Left ventricle myocardium inferior (tissue), 1 donor: Measurements from ENCODE around the gene ROR1. TPM values are rescaled to one million over a fixed set of nuclear protein-coding genes. Genes with fewer than 3 reads are reported as not detected.

ENCODE experiments used
- DNase-seq: peaks from one replicate; pipeline ENCODE4 v3.0.0-alpha.2; 2020
- H3K27ac ChIP-seq: fragments of 200-600 bp; replicated peaks from 2 replicates; pipeline ENCODE4 v1.8.0; 2021
- H3K27me3 ChIP-seq: fragments of 200-600 bp; 2 replicates; pipeline ENCODE4 v1.8.0; 2021; ENCODE audit warnings: low read depth
- H3K36me3 ChIP-seq: fragments of 200-600 bp; 2 replicates; pipeline ENCODE4 v1.8.0; 2021
- H3K4me1 ChIP-seq: fragments of 200-600 bp; 2 replicates; pipeline ENCODE4 v1.8.0; 2021
- H3K4me3 ChIP-seq: fragments of 200-600 bp; 2 replicates; pipeline ENCODE4 v1.8.0; 2021; ENCODE audit warnings: mild to moderate bottlenecking, moderate library complexity
- H3K9me3 ChIP-seq: fragments of 200-600 bp; replicated peaks from 2 replicates; pipeline ENCODE4 v1.8.0; 2021
- CTCF ChIP-seq: fragments of 200-600 bp; IDR thresholded peaks from 2 replicates; pipeline ENCODE4 v1.8.0; 2021; ENCODE audit warnings: antibody characterized with exemption, mild to moderate bottlenecking, borderline replicate concordance
- intact Hi-C: fragments of 100-400 bp; cut with micrococcal nuclease; formaldehyde crosslinking; loops from one replicate; pipeline ENCODE4 v1.11.0; 2022
- total RNA-seq: library from RNA; stranded (reverse); fragmentation: NEBNext Ultra II Directional; extraction: Animal tissue kit (Norgen Biotek cat#: 25700); gene quantifications from one replicate; pipeline ENCODE4 v1.2.1, GENCODE V29; 2021
- donor health status: DM: no; HTN: yes; CAD: no; lungs with severe emphysema.

The ROR1 gene
- total RNA-seq, 1 donor from 2014 or later: 14.0 TPM

GRCh38 chr1:63731117-63732043 lies 42.4 kb upstream of the ROR1 start:
- Histone ChIP-seq H3K4me3 (no peak overlapping the region), H3K36me3 (no peaks in the 10 kb centered on the region), H3K27me3 (no peaks in the 10 kb centered on the region), H3K4me1 (no peaks in the 10 kb centered on the region), H3K9me3 (peaks cover 6% of the 10 kb centered on the region), H3K27ac (peak overlapping the region; percentile 2)
- intact Hi-C loops: no loop called here
- TF ChIP-seq CTCF: no peak
- DNase-seq: no peak

GRCh38 chr1:63732666-63733065 lies 41.2 kb upstream of the ROR1 start:
- Histone ChIP-seq H3K9me3 (peaks cover 8% of the 10 kb centered on the region), H3K4me3 (no peak overlapping the region), H3K27ac (no peak overlapping the region), H3K4me1 (no peaks in the 10 kb centered on the region), H3K27me3 (no peaks in the 10 kb centered on the region), H3K36me3 (no peaks in the 10 kb centered on the region)
- no peak for DNase-seq
- intact Hi-C loops: no loop called here
- no peak for TF ChIP-seq CTCF

- H3K36me3 ChIP-seq: no peaks in the 10 kb centered on the region
- no peaks in the 10 kb centered on the region for H3K27me3 ChIP-seq
- peaks cover 8% of the 10 kb centered on the region for H3K9me3 ChIP-seq
- no peaks in the 10 kb centered on the region for H3K4me1 ChIP-seq
- TF ChIP-seq CTCF: no peak
- intact Hi-C loops: no loop called here
- H3K4me3 ChIP-seq: no peak overlapping the region
- DNase-seq: no peak
- no peak overlapping the region for H3K27ac ChIP-seq
Observed at GRCh38 chr1:63738772-63739171, 35.0 kb upstream of the ROR1 start.

- Histone ChIP-seq H3K4me3 (no peak overlapping the region), H3K36me3 (no peaks in the 10 kb centered on the region), H3K27ac (no peak overlapping the region), H3K4me1 (no peaks in the 10 kb centered on the region), H3K27me3 (no peaks in the 10 kb centered on the region), H3K9me3 (peaks cover 8% of the 10 kb centered on the region)
- TF ChIP-seq CTCF: no peak
- DNase-seq: no peak
- intact Hi-C loops: no loop called here
Observed at GRCh38 chr1:63739452-63739851, 34.4 kb upstream of the ROR1 start.

- H3K27ac ChIP-seq: no peak overlapping the region
- peaks cover 8% of the 10 kb centered on the region for H3K9me3 ChIP-seq
- H3K36me3 ChIP-seq: no peaks in the 10 kb centered on the region
- no peak for TF ChIP-seq CTCF
- H3K4me3 ChIP-seq: no peak overlapping the region
- intact Hi-C loops: no loop called here
- DNase-seq: no peak
- H3K27me3 ChIP-seq: no peaks in the 10 kb centered on the region
- H3K4me1 ChIP-seq: no peaks in the 10 kb centered on the region
Observed at GRCh38 chr1:63740432-63740831, 33.4 kb upstream of the ROR1 start.
